Muscle layer of duodenum (tissue), 2 donors: Measurements from ENCODE around the gene SRP9.

ENCODE experiments used
- H3K27ac ChIP-seq: one replicate; pipeline ENCODE4 v1.7.0; 2013; ENCODE audit warnings: mild to moderate bottlenecking, low read length
- H3K27me3 ChIP-seq: one replicate; pipeline ENCODE4 v1.7.0; 2013; ENCODE audit warnings: low read depth, mild to moderate bottlenecking, control low read depth, low read length
- H3K36me3 ChIP-seq, 2 donors: one replicate each; pipeline ENCODE4 v1.7.0; 2013; ENCODE audit warnings: low read length in 2 of 2, control low read depth in 1 of 2, mild to moderate bottlenecking in 1 of 2; ENCODE audit not compliant: insufficient read depth in 2 of 2, control insufficient read depth in 1 of 2
- H3K4me1 ChIP-seq, 2 donors: one replicate each; pipeline ENCODE4 v1.7.0; 2013; ENCODE audit warnings: low read length in 2 of 2, mild to moderate bottlenecking in 2 of 2, control low read depth in 1 of 2, moderate library complexity in 1 of 2; ENCODE audit not compliant: insufficient read depth in 2 of 2, control insufficient read depth in 1 of 2
- H3K4me3 ChIP-seq, 2 donors: one replicate each; pipeline ENCODE4 v1.7.0; 2013; ENCODE audit warnings: low read length in 2 of 2, low read depth in 1 of 2, mild to moderate bottlenecking in 1 of 2
- H3K9me3 ChIP-seq, 2 donors: one replicate each; pipeline ENCODE4 v1.7.0; 2013; ENCODE audit warnings: low read length in 2 of 2, control low read depth in 1 of 2, mild to moderate bottlenecking in 1 of 2; ENCODE audit not compliant: control insufficient read depth in 1 of 2
- donor health status: healthy.

SRP9 gene, protein sequence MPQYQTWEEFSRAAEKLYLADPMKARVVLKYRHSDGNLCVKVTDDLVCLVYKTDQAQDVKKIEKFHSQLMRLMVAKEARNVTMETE

DNA sequence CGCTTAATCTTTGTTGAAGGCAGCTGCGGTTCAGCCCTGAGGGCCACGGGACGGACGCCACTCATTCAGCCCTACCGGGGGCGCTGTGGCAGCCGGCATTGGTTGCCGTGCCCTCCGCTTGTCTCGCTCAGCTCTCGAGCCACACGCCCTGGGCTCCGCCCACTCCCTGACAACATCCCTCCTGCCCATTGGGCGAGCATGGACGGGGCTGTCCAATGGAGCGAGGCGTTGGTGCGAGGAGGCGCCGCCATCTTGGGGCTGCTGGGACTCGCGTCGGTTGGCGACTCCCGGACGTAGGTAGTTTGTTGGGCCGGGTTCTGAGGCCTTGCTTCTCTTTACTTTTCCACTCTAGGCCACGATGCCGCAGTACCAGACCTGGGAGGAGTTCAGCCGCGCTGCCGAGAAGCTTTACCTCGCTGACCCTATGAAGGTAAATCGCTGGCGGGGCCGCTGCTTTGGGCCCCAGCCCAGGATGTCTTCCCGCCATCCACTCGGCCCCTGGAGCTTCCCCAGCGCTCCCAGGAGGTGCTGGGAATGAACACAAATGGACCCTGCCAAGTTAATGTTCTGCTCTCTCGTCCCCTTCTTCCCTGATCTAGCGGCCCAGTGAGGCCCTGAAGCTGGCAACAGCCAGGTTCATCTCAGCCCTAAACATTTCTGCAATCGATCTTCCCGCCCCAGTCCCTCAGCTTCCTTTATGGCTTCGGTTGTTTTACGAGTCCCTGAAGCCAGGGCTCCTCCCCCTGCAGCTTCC is at the start of gene SRP9:
TSS of gene SRP9 (plus strand) at position 244 of the 754 bp plus-strand sequence. CDS start at position 359, 115 bp downstream.
- Histone ChIP-seq H3K27ac (peak within 1 kb of the TSS; percentile 100), H3K27me3 (no peaks in the 10 kb centered on the region), H3K9me3 (no peaks in the 10 kb centered on the region), H3K36me3 (no peaks in the 10 kb centered on the region), H3K4me1 (peaks cover 13 to 49% of the 10 kb centered on the region in 2 donors), H3K4me3 (peak within 1 kb of the TSS; percentile 75 to 98)

DNA sequence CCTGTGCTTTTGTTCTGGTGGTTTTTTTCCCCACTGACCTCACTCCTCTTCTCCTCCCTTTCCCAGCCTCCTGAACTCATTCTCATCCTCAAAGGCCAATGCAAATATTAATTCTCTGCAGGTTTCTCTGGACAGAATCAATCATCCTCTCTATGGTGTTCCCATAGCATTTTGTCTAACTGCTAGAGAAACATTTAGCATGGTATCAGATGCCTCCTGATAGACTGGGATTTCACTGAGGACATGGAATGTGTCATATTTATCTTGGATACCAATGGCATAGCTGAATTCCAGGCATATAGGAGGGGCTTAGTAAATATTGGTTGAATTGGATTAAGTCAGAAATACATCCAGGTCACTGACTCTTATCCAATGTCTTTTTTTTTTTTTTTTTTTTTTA is 46.1 kb upstream of the SRP9 start:
- Histone ChIP-seq H3K27me3 (no peaks in the 10 kb centered on the region), H3K9me3 (no peaks in the 10 kb centered on the region), H3K4me1 (peaks cover 0 to 12% of the 10 kb centered on the region in 2 donors)

DNA sequence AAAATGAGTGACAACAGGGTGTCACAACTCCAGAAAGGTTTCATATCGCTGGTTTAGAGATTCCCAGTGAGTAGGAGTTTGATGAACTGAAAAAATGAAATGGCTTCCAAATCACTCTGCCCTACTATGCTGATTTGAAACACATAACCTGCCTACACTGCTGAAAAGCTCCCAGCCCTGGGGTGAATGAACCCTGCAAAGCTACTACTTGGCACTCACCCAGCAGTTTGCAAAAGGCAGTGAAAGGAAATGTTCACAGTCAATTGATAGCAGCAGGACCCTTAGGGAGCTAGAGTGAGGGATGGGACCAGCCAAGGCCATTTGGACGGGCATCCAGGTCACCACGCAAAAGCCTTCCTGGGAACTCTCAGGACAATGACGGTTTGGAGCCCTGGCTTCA is 44.4 kb upstream of the SRP9 start:
- Histone ChIP-seq H3K4me3 (no peak overlapping the region), H3K27me3 (no peaks in the 10 kb centered on the region), H3K27ac (no peak overlapping the region), H3K9me3 (no peaks in the 10 kb centered on the region), H3K36me3 (no peaks in the 10 kb centered on the region), H3K4me1 (peaks cover 0 to 13% of the 10 kb centered on the region in 2 donors)

More for the DNA sequence above, 46.1 kb upstream of the SRP9 start:
- no peaks in the 10 kb centered on the region for H3K36me3 ChIP-seq
- H3K27ac ChIP-seq, result no peak overlapping the region
- no peak overlapping the region for H3K4me3 ChIP-seq

DNA sequence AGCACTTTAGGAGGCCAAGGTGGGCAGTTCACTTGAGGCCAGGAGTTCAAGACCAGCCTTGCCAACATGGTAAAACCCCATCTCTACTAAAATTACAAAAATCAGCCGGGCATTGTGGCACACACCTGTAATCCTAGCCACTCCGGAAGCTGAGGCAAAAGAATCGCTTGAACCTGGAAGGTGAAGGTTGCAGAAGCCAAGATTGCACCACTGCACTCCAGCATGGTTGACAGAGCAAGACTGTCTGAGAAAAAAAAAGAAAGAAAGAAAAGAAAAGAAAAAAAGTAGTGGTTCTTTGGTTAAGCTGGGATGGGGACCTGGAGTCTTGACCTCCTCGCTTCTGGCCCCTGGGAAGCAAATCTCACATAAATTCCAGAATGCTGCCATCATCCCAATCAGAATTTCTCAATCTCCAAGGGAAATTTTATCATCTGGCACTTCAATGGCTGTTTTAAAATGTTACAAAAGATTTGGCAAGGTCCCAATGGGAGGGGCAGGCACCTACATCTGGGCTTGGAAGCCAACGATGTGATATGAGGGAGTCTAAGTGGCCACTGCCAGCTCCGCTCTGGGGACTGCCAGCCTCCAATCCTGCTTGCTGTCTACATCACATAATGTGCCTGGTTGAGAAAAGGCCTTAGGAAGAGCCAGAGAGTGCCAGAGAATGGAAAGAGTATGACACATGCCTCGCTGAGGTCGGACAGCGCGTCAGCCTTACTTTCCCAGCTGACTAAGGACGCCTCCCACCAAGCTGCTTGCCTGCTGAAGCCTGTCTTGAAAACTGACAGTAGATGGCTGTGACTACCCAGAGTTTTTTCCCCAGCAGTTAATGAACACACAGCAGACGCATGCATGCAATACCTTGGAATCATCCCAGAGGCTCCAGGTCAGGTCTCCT is 42.1 kb upstream of the SRP9 start:
- H3K36me3 ChIP-seq, result no peaks in the 10 kb centered on the region
- no peaks in the 10 kb centered on the region for H3K27me3 ChIP-seq
- H3K4me3 ChIP-seq, result no peak overlapping the region
- H3K4me1 ChIP-seq, result peaks cover 0 to 13% of the 10 kb centered on the region in 2 donors
- peak overlapping the region; percentile 1 for H3K27ac ChIP-seq
- no peaks in the 10 kb centered on the region for H3K9me3 ChIP-seq

DNA sequence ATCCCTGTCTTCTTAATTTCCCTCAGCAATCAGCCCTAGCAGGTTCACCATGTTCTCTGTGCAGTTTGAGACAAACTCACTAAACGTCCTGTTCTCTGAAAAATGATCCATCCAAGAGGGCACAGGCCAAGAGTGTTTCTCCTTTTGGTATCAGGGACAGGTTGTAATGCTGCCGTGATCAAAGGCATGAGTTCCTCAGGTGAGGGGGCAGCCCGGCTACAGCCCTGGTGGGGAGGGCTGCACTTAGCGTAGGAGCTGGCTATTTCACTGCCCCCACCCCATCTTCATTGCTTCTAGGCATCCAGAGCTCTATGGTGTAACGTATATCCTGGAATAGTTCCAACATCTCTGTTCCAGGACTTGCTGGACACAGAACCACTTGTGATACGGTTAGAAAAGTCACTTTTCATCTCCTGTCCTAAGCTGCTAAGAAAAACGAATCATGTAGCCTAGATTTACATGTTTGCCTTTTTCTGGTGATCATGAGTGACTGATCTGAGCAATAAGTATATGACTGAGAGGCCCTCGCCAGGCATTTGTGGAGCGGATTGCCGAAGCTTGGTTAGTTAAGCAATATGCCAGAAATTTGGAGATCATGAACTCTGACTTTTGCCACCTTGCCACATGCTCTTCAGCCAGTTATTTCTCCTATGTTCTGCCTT is 41.1 kb upstream of the SRP9 start:
- peak overlapping the region; percentile 1 for H3K27ac ChIP-seq
- H3K27me3 ChIP-seq, result no peaks in the 10 kb centered on the region
- no peak overlapping the region for H3K4me3 ChIP-seq
- no peaks in the 10 kb centered on the region for H3K36me3 ChIP-seq
- H3K4me1 ChIP-seq, result peaks cover 0 to 13% of the 10 kb centered on the region in 2 donors
- no peaks in the 10 kb centered on the region for H3K9me3 ChIP-seq

DNA sequence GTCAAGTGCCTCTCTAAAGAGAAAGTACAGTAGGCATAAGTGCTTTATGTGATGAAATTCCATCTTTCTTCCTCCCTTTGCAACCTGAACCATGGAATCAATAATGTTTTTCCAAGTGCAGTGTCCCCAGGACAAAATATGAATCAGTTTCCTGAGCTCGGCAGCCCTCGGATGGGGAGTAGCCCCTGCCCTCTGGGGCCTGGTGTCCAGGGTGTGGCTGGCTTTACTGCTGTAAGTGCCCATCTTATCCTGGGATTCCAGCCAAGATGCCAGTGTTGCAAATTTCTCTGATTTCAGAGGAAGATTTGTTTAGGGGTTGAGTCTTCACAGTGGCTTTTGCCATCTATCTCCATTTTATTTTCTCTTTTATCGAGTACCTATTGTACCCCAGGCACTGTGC is 40.5 kb upstream of the SRP9 start:
- Histone ChIP-seq H3K4me1 (peaks cover 0 to 13% of the 10 kb centered on the region in 2 donors), H3K36me3 (no peaks in the 10 kb centered on the region), H3K9me3 (no peaks in the 10 kb centered on the region), H3K4me3 (no peak overlapping the region), H3K27ac (no peak overlapping the region), H3K27me3 (no peaks in the 10 kb centered on the region)

DNA sequence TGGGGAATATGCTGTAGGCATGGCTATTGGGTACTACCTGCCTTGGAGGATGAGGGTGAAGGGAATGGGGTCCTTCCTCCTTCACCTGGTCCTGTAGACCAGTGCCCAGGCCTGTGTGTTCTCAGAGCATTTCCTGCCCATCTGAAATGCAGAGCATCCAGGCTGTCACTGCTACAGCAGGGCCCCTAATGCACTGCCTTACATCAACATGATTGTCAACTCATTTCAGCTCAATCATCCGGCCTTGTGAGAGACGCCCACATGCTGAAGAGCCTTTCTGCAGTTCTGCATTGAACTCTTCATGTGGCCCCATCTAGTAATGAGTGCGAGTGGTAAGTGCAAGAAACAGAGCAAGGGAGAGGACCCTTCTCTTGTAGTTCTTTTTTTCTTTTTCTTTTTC is 39.8 kb upstream of the SRP9 start:
- Histone ChIP-seq H3K27ac (no peak overlapping the region), H3K36me3 (no peaks in the 10 kb centered on the region), H3K4me1 (peaks cover 0 to 13% of the 10 kb centered on the region in 2 donors), H3K27me3 (no peaks in the 10 kb centered on the region), H3K9me3 (no peaks in the 10 kb centered on the region), H3K4me3 (no peak overlapping the region)

DNA sequence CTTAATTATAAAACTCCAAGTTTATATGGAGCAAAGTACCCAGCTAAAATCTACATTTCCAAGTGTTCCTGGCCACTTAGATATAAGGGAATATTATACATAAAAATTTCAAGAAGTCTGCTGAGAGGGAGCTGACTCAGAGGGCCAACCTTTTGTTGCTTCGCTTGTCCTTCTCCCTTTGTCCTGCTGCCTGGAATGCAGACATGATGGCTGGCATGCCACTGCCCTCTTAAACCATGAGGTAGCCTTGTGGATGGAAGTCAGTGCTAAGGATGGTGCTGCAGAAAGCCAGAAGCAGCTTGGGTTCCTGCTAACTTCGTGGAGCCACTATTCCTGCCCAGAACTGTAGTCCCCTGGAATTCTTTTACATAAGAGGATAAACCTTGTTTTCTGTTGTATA is 38.9 kb upstream of the SRP9 start:
- no peak overlapping the region for H3K4me3 ChIP-seq

DNA sequence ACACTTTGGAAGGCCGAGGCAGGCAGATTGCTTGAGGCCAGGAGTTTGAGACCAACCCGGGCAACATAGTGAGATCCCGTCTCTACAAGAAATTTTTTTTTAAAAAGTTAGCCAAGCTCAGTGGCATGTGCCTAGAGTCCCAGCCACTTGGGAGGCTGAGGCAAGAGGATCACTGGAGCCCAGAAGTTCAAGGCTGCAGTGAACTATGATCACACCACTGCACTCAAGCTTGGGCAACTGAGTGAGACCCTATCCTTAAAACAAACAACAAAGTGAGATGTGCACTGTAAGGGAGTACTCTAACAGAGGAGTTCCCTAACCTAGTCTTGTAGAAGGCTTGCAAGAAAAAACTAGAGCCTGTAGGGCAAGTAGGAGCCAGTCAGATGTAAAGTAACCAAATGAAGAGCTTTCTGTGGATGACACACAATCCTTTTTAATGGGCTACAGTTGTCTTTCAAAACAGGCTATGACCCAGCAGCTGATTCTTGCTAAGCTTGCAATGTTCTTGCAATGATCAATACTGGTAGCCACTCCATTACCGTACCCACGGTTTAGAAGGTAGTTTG is 38.0 kb upstream of the SRP9 start:
- H3K4me3 ChIP-seq, result no peak overlapping the region
- H3K9me3 ChIP-seq, result no peaks in the 10 kb centered on the region
- H3K4me1 ChIP-seq, result peaks cover 0 to 13% of the 10 kb centered on the region in 2 donors
- no peak overlapping the region for H3K27ac ChIP-seq
- no peaks in the 10 kb centered on the region for H3K36me3 ChIP-seq
- no peaks in the 10 kb centered on the region for H3K27me3 ChIP-seq

More for the DNA sequence above, 38.9 kb upstream of the SRP9 start:
- Histone ChIP-seq H3K36me3 (no peaks in the 10 kb centered on the region), H3K9me3 (no peaks in the 10 kb centered on the region), H3K27me3 (no peaks in the 10 kb centered on the region), H3K4me1 (peaks cover 0 to 13% of the 10 kb centered on the region in 2 donors), H3K27ac (no peak overlapping the region)

DNA sequence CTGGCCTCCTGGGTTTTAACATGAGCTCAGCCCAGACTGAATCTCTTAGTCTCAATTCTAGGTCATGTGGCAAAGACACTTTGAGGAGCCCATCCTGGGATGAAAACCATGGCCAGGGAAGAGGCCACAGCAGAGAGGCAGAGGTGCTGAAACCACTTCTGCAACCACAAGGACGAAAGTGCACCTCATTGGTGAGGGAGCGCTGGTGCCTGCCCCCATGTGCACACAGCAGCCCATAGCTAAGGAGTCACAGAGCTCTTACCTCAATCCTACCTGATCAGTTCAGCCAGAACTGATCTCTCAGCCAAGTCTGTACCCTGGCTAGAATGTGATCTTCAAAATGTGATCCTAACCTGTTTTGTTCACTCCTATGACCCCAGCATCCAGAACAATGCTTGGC is 32.9 kb upstream of the SRP9 start:
- Histone ChIP-seq H3K4me3 (no peak overlapping the region), H3K36me3 (no peaks in the 10 kb centered on the region), H3K27ac (no peak overlapping the region), H3K27me3 (no peaks in the 10 kb centered on the region), H3K9me3 (no peaks in the 10 kb centered on the region), H3K4me1 (peaks cover 5 to 21% of the 10 kb centered on the region in 2 donors)
